Skeletal muscle satellite cell (primary cell): ENCODE results near the gene TMEM229A.
"Not testable (repeated sequence)": the region's sequence is repeated elsewhere in the genome, so short reads cannot be mapped to it uniquely, and the experiment has no call there.

Experiments used
- H3K27me3 ChIP-seq: 2 replicates; pipeline ENCODE4 v1.7.0; 2013; ENCODE audit warnings: low read length; ENCODE audit not compliant: control insufficient read depth, insufficient read depth
- H3K36me3 ChIP-seq: 2 replicates; pipeline ENCODE4 v1.7.0; 2013; ENCODE audit warnings: mild to moderate bottlenecking, control low read depth, low read length; ENCODE audit not compliant: insufficient read depth
- H3K4me1 ChIP-seq: 2 replicates; pipeline ENCODE4 v1.7.0; 2013; ENCODE audit warnings: low read length; ENCODE audit not compliant: control insufficient read depth, insufficient read depth
- H3K4me2 ChIP-seq: 2 replicates; pipeline ENCODE4 v1.7.0; 2013; ENCODE audit warnings: mild to moderate bottlenecking, low read length
- H3K4me3 ChIP-seq: 2 replicates; pipeline ENCODE4 v1.7.0; 2013; ENCODE audit warnings: low read length
- H3K9ac ChIP-seq: 2 replicates; pipeline ENCODE4 v1.7.0; 2013; ENCODE audit warnings: mild to moderate bottlenecking, low read depth, low read length, moderate library complexity
- H3K9me3 ChIP-seq: replicated peaks from 2 replicates; pipeline ENCODE4 v1.7.0; 2013; ENCODE audit warnings: mild to moderate bottlenecking, control low read depth, low read length

TMEM229A gene

GRCh38 chr7:124031406-124031805, 1.5 kb downstream of the TMEM229A start:
- no peak overlapping the region for H3K4me3 ChIP-seq
- H3K9me3 ChIP-seq = no peaks in the 10 kb centered on the region
- H3K27me3 ChIP-seq = peaks cover 54% of the 10 kb centered on the region
- peaks cover 9% of the 10 kb centered on the region for H3K4me1 ChIP-seq
- H3K36me3 ChIP-seq = no peaks in the 10 kb centered on the region
- no peak overlapping the region for H3K9ac ChIP-seq
- no peak overlapping the region for H3K4me2 ChIP-seq

- peaks cover 51% of the 10 kb centered on the region for H3K27me3 ChIP-seq
- H3K4me1 ChIP-seq = peaks cover 9% of the 10 kb centered on the region
These were observed 1.9 kb downstream of the TMEM229A start for GRCh38 chr7:124030964-124031363.

GRCh38 chr7:124029396-124030188, 3.3 kb downstream of the TMEM229A start:
- Histone ChIP-seq H3K36me3 (no peaks in the 10 kb centered on the region), H3K9ac (no peak overlapping the region), H3K27me3 (peaks cover 46% of the 10 kb centered on the region), H3K9me3 (no peaks in the 10 kb centered on the region), H3K4me1 (peaks cover 9% of the 10 kb centered on the region), H3K4me3 (no peak overlapping the region), H3K4me2 (no peak overlapping the region)

More at GRCh38 chr7:124030964-124031363, 1.9 kb downstream of the TMEM229A start:
- Histone ChIP-seq H3K36me3 (no peaks in the 10 kb centered on the region), H3K4me3 (no peak overlapping the region), H3K4me2 (no peak overlapping the region), H3K9me3 (no peaks in the 10 kb centered on the region), H3K9ac (no peak overlapping the region)

DNA sequence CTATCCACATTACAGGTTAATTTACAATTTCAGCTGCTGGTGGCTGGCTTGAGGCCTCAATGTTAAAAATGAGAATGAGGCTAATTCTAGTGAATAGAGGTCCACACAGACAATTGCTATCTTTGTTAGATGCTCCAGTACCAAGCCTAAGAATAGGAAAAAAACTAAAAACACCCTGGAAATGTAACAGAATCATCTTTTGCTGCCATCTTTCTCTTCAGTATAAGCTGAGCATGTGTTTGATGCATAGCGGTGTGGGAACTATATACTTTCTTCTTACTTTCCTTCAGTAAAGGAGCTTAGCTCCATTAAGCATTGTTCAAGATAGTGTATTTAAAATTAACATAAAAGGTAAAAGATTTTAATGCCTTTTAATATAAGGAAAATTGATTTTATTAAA, 5.6 kb downstream of the TMEM229A start:
- H3K4me3 ChIP-seq = no peak overlapping the region
- H3K4me2 ChIP-seq = no peak overlapping the region
- peaks cover 27% of the 10 kb centered on the region for H3K27me3 ChIP-seq
- H3K9me3 ChIP-seq = no peaks in the 10 kb centered on the region
- no peak overlapping the region for H3K9ac ChIP-seq
- H3K36me3 ChIP-seq = no peaks in the 10 kb centered on the region
- peaks cover 4% of the 10 kb centered on the region for H3K4me1 ChIP-seq

- not testable (repeated sequence) for H3K9ac ChIP-seq, H3K9me3 ChIP-seq, H3K36me3 ChIP-seq, H3K4me3 ChIP-seq, H3K4me2 ChIP-seq, H3K27me3 ChIP-seq, H3K4me1 ChIP-seq
These were observed 8.5 kb downstream of the TMEM229A start for GRCh38 chr7:124024329-124024728.

DNA sequence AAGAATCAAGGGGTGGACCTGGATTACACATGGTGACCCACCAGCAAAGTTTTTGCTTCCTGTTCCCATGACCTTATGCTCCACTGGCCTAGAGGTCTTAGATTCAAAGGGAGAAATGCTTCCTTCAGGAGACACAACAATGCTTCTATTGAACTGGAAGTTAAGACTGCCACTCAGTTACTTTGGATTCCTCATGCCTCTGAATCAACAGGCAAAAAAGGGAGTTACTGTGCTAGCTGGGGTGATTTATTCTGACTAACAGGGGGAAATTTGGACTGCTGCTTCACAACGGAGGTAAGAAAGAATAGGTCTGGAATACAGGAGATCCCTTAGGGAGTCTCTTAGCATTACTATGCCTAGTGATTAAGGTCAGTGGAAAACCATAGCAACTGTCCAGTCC, 10.3 kb downstream of the TMEM229A start:
- H3K4me3 ChIP-seq = no peak overlapping the region
- no peak overlapping the region for H3K9ac ChIP-seq
- no peaks in the 10 kb centered on the region for H3K9me3 ChIP-seq
- H3K27me3 ChIP-seq = no peaks in the 10 kb centered on the region
- H3K4me1 ChIP-seq = no peaks in the 10 kb centered on the region
- H3K36me3 ChIP-seq = no peaks in the 10 kb centered on the region
- no peak overlapping the region for H3K4me2 ChIP-seq

GRCh38 chr7:124020060-124020459, 12.8 kb downstream of the TMEM229A start:
- H3K4me3 ChIP-seq = no peak overlapping the region
- H3K27me3 ChIP-seq = no peaks in the 10 kb centered on the region
- no peaks in the 10 kb centered on the region for H3K4me1 ChIP-seq
- no peak overlapping the region for H3K9ac ChIP-seq
- no peaks in the 10 kb centered on the region for H3K9me3 ChIP-seq
- H3K4me2 ChIP-seq = no peak overlapping the region
- H3K36me3 ChIP-seq = no peaks in the 10 kb centered on the region

DNA sequence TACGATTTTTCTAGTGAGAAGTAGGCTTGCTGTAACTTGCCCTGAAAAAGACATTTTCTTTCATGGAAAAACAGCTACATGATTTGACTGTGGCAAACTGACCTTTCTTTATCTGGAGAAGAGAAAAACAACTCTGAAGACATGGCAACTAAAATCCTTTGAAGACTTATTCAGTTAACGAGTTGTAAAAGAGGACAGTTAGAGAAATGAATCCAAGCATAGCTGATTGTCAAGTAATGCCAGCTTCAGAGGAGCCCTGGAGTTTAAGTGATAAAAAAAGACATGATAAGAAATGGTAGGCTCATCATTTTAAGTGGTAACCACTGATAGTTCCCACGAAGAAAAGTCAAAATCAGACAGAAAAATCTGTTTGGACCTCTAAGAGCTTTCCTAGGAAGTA, 19.6 kb downstream of the TMEM229A start:
- H3K4me2 ChIP-seq = no peak overlapping the region
- no peak overlapping the region for H3K4me3 ChIP-seq
- no peaks in the 10 kb centered on the region for H3K36me3 ChIP-seq
- no peaks in the 10 kb centered on the region for H3K4me1 ChIP-seq
- no peaks in the 10 kb centered on the region for H3K27me3 ChIP-seq
- no peak overlapping the region for H3K9ac ChIP-seq
- H3K9me3 ChIP-seq = no peaks in the 10 kb centered on the region

DNA sequence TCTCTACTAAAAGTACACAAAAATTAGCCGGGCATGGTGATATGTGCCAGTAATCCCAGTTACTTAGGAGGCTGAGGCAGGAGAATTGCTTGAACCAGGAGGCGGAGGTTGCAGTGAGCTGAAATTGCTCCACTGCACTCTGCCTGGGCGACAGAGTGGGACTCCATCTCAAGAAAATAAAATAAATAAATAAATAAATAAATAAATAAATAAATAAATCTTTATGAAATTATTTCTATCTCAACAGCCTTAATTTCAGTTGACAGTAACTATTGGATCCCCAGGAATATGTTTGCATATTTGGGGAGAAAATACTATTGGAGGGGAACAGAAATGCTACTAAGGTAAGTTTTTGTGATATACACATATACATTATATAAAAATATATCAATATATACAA, 20.0 kb downstream of the TMEM229A start:
- H3K4me1 ChIP-seq = no peaks in the 10 kb centered on the region
- H3K9me3 ChIP-seq = no peaks in the 10 kb centered on the region
- H3K9ac ChIP-seq = no peak overlapping the region

GRCh38 chr7:124009321-124009720, 23.5 kb downstream of the TMEM229A start:
- no peaks in the 10 kb centered on the region for H3K4me1 ChIP-seq
- no peak overlapping the region for H3K9ac ChIP-seq
- no peak overlapping the region for H3K4me2 ChIP-seq
- no peaks in the 10 kb centered on the region for H3K9me3 ChIP-seq
- H3K27me3 ChIP-seq = no peaks in the 10 kb centered on the region
- H3K4me3 ChIP-seq = no peak overlapping the region
- no peaks in the 10 kb centered on the region for H3K36me3 ChIP-seq

More for the DNA sequence above, 20.0 kb downstream of the TMEM229A start:
- Histone ChIP-seq H3K4me2 (no peak overlapping the region), H3K27me3 (no peaks in the 10 kb centered on the region), H3K4me3 (no peak overlapping the region), H3K36me3 (no peaks in the 10 kb centered on the region)

DNA sequence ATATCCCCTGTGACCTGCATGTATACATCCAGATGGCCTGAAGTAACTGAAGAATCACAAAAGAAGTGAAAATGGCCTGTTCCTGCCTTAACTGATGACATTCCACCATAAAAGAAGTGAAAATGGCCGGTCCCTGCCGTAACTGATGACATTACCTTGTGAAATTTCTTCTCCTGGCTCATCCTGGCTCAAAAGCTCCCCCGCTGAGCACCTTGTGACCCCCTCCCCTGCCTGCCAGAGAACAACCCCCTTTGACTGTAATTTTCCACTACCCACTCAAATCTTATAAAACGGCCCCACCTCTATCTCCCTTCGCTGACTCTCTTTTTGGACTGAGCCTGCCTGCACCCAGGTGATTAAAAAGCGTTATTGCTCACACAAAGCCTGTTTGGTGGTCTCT, 24.6 kb downstream of the TMEM229A start:
- H3K36me3 ChIP-seq, H3K9me3 ChIP-seq, H3K4me2 ChIP-seq, H3K4me1 ChIP-seq, H3K4me3 ChIP-seq, H3K27me3 ChIP-seq, H3K9ac ChIP-seq: not testable (repeated sequence)

- H3K36me3 ChIP-seq = no peaks in the 10 kb centered on the region
- no peak overlapping the region for H3K9ac ChIP-seq
- H3K9me3 ChIP-seq = no peaks in the 10 kb centered on the region
- H3K4me2 ChIP-seq = no peak overlapping the region
- no peaks in the 10 kb centered on the region for H3K4me1 ChIP-seq
- no peaks in the 10 kb centered on the region for H3K27me3 ChIP-seq
- H3K4me3 ChIP-seq = no peak overlapping the region
These were observed 33.2 kb downstream of the TMEM229A start for GRCh38 chr7:123999703-124000102.
